ENCODE results near the gene GNAL.

Gene GNAL

DNA sequence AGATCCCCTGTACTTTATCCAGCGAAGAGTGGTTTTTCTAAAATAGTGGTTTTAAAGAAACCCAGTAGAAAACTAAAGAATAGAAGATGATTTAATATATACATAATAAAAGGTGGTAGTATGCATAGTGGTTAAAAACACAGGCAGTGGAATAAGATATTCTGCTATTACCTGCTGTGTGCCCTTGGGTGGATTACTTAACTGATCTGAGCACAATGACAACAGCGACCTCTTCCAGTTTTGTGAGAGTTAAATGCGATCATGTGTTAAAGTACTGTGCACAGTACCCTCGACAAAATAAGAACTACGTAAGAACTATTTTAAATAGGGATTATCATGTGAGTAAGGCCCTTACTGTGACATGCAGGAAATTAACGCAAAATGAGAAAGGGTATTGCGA is 132.1 kb downstream of the GNAL start:
- H3K4me3 ChIP-seq (ENCODE audit: low read depth, low read length): no peak overlapping the region
- TF ChIP-seq MYC (IDR thresholded peaks at IDR 0.05; ENCODE audit: low read depth, low read length) (no peak), POLR2A (IDR thresholded peaks at IDR 0.05; ENCODE audit: extremely low read depth, insufficient read length) (no peak)
- TF ChIP-seq, protein P1, sequence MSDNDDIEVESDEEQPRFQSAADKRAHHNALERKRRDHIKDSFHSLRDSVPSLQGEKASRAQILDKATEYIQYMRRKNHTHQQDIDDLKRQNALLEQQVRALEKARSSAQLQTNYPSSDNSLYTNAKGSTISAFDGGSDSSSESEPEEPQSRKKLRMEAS (IDR thresholded peaks at IDR 0.05; ENCODE audit: low read depth, low read length): no peak
- TF ChIP-seq, protein P2, sequence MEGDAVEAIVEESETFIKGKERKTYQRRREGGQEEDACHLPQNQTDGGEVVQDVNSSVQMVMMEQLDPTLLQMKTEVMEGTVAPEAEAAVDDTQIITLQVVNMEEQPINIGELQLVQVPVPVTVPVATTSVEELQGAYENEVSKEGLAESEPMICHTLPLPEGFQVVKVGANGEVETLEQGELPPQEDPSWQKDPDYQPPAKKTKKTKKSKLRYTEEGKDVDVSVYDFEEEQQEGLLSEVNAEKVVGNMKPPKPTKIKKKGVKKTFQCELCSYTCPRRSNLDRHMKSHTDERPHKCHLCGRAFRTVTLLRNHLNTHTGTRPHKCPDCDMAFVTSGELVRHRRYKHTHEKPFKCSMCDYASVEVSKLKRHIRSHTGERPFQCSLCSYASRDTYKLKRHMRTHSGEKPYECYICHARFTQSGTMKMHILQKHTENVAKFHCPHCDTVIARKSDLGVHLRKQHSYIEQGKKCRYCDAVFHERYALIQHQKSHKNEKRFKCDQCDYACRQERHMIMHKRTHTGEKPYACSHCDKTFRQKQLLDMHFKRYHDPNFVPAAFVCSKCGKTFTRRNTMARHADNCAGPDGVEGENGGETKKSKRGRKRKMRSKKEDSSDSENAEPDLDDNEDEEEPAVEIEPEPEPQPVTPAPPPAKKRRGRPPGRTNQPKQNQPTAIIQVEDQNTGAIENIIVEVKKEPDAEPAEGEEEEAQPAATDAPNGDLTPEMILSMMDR (IDR thresholded peaks at IDR 0.05; ENCODE audit: low read depth, low read length): no peak
- DNase-seq (ENCODE audit: low read depth): no peak

DNA sequence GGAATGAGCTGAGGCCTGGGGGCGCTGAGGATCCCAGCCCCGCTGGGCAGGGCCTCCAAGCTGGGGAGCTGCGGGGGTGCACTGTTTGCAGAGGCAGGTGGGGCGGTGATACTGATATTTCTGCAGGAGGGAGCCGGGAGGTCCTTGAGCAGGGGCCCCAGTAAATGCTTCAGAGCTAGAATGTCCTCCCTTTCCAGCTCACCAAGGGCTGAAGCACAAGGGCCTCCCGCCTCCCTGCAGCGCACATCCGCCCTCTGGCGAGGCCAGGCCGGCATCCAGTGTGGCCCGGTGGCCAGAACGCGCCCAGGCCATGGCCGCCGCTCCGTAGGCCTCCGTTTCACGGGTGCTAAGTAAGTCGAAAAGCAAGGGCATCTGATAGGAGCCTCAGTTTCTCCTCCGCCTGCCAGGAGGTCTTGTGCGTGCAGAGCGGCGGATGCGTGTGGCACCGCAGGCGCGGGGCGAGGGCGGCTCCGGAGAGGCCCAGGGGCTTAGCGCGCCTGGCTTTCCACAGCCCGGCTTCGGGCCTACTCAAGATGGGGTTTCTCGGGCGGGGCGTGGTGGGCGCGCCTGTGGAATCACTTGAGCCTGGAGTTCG is 132.7 kb downstream of the GNAL start:
- H3K4me3 ChIP-seq (ENCODE audit: low read depth, low read length): no peak overlapping the region
- no peak for TF ChIP-seq POLR2A (IDR thresholded peaks at IDR 0.05; ENCODE audit: extremely low read depth, insufficient read length)
- no peak for DNase-seq (ENCODE audit: low read depth)

DNA sequence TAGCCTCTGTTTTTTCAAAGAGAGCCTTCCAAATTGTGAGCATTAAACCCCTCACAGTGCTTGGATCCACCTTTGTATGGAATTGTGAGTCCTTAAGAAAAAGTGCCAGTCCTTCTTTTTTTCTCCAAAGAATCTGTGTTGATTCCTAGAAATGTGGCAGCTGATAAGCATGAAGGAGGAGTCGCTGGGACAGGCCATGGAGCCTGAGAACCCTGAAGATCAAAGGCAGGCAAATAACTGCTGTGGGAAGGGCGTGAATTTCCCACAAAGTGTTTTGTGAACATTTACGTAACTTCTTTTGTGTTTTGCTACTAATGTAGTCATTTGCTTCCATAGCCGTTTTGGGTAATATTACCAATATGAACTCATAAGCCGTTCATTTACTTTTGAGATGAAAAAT is 134.5 kb downstream of the GNAL start:
- no peak for DNase-seq (ENCODE audit: low read depth)
- TF ChIP-seq POLR2A (IDR thresholded peaks at IDR 0.05; ENCODE audit: extremely low read depth, insufficient read length) (no peak), MYC (IDR thresholded peaks at IDR 0.05; ENCODE audit: low read depth, low read length) (no peak)
- TF ChIP-seq, protein P2 (IDR thresholded peaks at IDR 0.05; ENCODE audit: low read depth, low read length): no peak
- TF ChIP-seq, protein P1 (IDR thresholded peaks at IDR 0.05; ENCODE audit: low read depth, low read length): no peak
- no peak overlapping the region for H3K4me3 ChIP-seq (ENCODE audit: low read depth, low read length)

DNA sequence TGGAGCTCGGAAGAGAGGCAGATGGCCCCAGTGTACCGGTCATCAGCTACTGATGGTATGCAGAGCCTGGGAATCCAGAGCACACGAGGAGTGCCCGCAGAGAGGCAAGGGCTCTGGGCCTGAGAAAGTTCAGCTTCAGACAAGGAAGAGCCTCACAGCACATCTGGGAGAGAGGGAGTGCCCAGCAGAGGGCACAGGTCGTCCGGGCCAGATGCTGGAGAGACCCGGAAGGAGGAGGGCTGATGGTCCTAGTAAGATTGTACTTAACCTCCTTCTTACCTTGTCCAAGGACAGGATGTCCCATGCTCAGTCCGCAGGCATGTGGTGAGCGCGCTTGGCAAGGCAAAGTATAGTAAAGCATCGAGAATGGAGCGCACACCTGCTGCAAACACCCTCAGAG is 137.8 kb downstream of the GNAL start:
- DNase-seq (ENCODE audit: low read depth): no peak
- TF ChIP-seq, protein P2 (IDR thresholded peaks at IDR 0.05; ENCODE audit: low read depth, low read length): no peak
- TF ChIP-seq POLR2A (IDR thresholded peaks at IDR 0.05; ENCODE audit: extremely low read depth, insufficient read length): no peak
- no peak for TF ChIP-seq MYC (IDR thresholded peaks at IDR 0.05; ENCODE audit: low read depth, low read length)
- TF ChIP-seq, protein P1 (IDR thresholded peaks at IDR 0.05; ENCODE audit: low read depth, low read length): no peak

DNA sequence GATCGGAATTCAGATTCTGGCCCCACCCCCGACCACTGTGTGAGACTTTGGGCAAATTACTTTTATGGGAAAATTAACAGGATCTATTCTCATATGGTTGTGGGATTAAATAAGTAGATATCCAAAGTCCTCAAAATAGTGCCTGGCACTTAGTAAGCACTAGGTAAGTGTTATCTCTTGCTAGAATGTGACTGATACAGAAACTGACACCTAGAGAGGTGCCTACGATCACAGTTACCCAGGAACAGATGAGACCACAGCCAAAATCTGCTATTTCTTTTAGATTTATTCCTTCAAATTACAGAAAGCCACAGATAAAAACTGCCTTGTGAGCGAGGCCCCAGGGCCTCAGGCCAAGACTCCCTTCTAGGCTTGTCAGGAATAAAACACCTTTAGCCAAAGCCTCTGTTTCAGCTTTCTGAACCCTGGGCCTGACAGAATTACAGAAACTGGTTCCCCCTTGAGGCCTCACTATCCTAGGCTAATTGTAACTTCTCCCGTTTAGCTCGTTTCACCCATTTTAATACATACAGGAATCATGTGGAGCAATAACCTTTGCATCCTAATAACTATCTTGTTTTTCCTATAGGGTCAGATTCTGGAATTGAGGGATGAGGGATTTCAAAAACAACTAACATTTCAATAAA is 139.8 kb downstream of the GNAL start:
- DNase-seq (ENCODE audit: low read depth): no peak
- H3K4me3 ChIP-seq (ENCODE audit: low read depth, low read length): no peak overlapping the region
- TF ChIP-seq POLR2A (IDR thresholded peaks at IDR 0.05; ENCODE audit: extremely low read depth, insufficient read length): no peak
- TF ChIP-seq, protein P1 (IDR thresholded peaks at IDR 0.05; ENCODE audit: low read depth, low read length): no peak
- TF ChIP-seq MYC (IDR thresholded peaks at IDR 0.05; ENCODE audit: low read depth, low read length): no peak
- TF ChIP-seq, protein P2 (IDR thresholded peaks at IDR 0.05; ENCODE audit: low read depth, low read length): no peak

More for the DNA sequence above, 137.8 kb downstream of the GNAL start:
- no peak overlapping the region for H3K4me3 ChIP-seq (ENCODE audit: low read depth, low read length)

DNA sequence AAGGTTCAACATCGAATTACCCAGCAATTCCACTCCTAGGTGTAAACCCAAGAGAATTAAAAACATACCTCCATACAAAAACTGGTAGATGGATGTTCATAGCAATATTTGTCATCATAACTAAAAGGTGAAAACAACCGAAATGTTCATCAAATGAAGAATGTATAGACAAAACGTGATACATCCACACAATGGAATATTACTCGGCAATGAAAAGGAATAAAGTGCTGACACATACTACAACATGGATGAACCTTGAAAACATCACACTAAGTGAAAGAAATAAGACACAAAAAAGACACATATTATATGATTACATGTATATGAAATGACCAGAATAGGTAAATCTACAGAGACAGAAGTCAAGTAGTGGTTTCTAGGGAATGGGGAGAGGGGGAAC is 141.5 kb downstream of the GNAL start:
- TF ChIP-seq, protein P2 (IDR thresholded peaks at IDR 0.05; ENCODE audit: low read depth, low read length): no peak
- TF ChIP-seq POLR2A (IDR thresholded peaks at IDR 0.05; ENCODE audit: extremely low read depth, insufficient read length): no peak
- TF ChIP-seq MYC (IDR thresholded peaks at IDR 0.05; ENCODE audit: low read depth, low read length): no peak
- TF ChIP-seq, protein P1 (IDR thresholded peaks at IDR 0.05; ENCODE audit: low read depth, low read length): no peak
- H3K4me3 ChIP-seq (ENCODE audit: low read depth, low read length): no peak overlapping the region
- DNase-seq (ENCODE audit: low read depth): no peak

Data from NB4 (cell line).